ENCODE data around the gene CCNA1.

The CCNA1 gene

GRCh38 chr13:36421447-36421846 is 10.8 kb upstream of the CCNA1 start:
- Histone ChIP-seq H3K36me3 (no peaks in the 10 kb centered on the region), H3K4me1 (peaks cover 23% of the 10 kb centered on the region), H3K9me3 (peaks cover 14% of the 10 kb centered on the region), H4K20me1 (no peaks in the 10 kb centered on the region), H3K27ac (no peak overlapping the region), H3K9ac (no peak overlapping the region), H3K4me2 (no peak overlapping the region), H3K27me3 (no peaks in the 10 kb centered on the region), H3K4me3 (no peak overlapping the region)
- TF ChIP-seq Cebpa-rat (IDR thresholded peaks at IDR 0.05), result no peak

- H3K4me3 ChIP-seq, result no peak overlapping the region
- no peak overlapping the region for H3K4me2 ChIP-seq
- no peak for TF ChIP-seq Cebpa-rat (IDR thresholded peaks at IDR 0.05)
- no peak overlapping the region for H3K9ac ChIP-seq
- peaks cover 10% of the 10 kb centered on the region for H3K4me1 ChIP-seq
- H3K9me3 ChIP-seq, result peaks cover 20% of the 10 kb centered on the region
- no peaks in the 10 kb centered on the region for H3K36me3 ChIP-seq
- peaks cover 17% of the 10 kb centered on the region; the same call in 1 of the 2 replicates for H4K20me1 ChIP-seq
- no peak overlapping the region for H3K27ac ChIP-seq
- peaks cover 39% of the 10 kb centered on the region for H3K27me3 ChIP-seq
Observed at GRCh38 chr13:36428086-36428485, 4.2 kb upstream of the CCNA1 start.

- Histone ChIP-seq H3K4me2 (peak overlapping the region; percentile 100; the same call in 1 of the 2 replicates), H3K9me3 (peaks cover 15% of the 10 kb centered on the region), H4K20me1 (peaks cover 17% of the 10 kb centered on the region; the same call in 1 of the 2 replicates), H3K4me1 (peaks cover 10% of the 10 kb centered on the region), H3K27ac (no peak overlapping the region), H3K4me3 (no peak overlapping the region), H3K9ac (no peak overlapping the region), H3K36me3 (no peaks in the 10 kb centered on the region), H3K27me3 (peaks cover 48% of the 10 kb centered on the region)
- TF ChIP-seq Cebpa-rat (IDR thresholded peaks at IDR 0.05), result no peak
Observed at GRCh38 chr13:36430247-36431203, 1.8 kb upstream of the CCNA1 start.

DNA sequence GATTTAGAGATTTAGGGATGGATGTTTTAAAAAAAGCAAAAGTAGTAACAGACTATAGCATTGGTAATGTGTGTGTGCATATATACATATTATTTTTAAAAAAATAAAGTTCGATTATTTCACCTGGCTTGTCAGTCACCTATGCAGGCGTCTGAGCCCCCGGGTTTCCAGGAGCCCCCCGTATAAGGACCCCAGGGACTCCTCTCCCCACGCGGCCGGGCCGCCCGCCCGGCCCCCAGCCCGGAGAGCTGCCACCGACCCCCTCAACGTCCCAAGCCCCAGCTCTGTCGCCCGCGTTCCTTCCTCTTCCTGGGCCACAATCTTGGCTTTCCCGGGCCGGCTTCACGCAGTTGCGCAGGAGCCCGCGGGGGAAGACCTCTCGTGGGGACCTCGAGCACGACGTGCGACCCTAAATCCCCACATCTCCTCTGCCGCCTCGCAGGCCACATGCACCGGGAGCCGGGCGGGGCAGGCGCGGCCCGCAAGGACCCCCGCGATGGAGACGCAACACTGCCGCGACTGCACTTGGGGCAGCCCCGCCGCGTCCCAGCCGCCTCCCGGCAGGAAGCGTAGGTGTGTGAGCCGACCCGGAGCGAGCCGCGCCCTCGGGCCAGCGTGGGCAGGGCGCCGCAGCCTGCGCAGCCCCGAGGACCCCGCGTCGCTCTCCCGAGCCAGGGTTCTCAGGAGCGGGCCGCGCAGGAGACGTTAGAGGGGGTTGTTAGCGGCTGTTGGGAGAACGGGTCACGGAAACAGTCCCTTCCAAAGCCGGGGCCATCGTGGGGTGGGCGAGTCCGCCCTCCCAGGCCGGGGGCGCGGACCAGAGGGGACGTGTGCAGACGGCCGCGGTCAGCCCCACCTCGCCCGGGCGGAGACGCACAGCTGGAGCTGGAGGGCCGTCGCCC is 840 bp upstream of the CCNA1 start:
- peaks cover 17% of the 10 kb centered on the region; the same call in 1 of the 2 replicates for H4K20me1 ChIP-seq
- H3K9ac ChIP-seq, result peak overlapping the region; percentile 53; the same call in 1 of the 2 replicates
- H3K4me1 ChIP-seq, result peaks cover 10% of the 10 kb centered on the region
- H3K4me2 ChIP-seq, result peak overlapping the region; percentile 100
- H3K36me3 ChIP-seq, result no peaks in the 10 kb centered on the region
- no peak overlapping the region for H3K27ac ChIP-seq
- H3K4me3 ChIP-seq, result peak overlapping the region; percentile 75
- H3K9me3 ChIP-seq, result 0 out of 2 replicates have a peak, but pooled peaks cover 6% of the 10 kb centered on the region
- H3K27me3 ChIP-seq, result peaks cover 48% of the 10 kb centered on the region
- TF ChIP-seq Cebpa-rat (IDR thresholded peaks at IDR 0.05), result no peak

GRCh38 chr13:36436811-36437210 is 4.5 kb downstream of the CCNA1 start:
- Histone ChIP-seq H3K36me3 (no peaks in the 10 kb centered on the region), H3K4me3 (no peak overlapping the region), H3K4me2 (no peak overlapping the region), H3K27me3 (peaks cover 22% of the 10 kb centered on the region), H3K9ac (no peak overlapping the region), H3K9me3 (no peaks in the 10 kb centered on the region), H3K4me1 (peaks cover 1% of the 10 kb centered on the region), H3K27ac (no peak overlapping the region), H4K20me1 (peaks cover 2% of the 10 kb centered on the region; the same call in 1 of the 2 replicates)
- TF ChIP-seq Cebpa-rat (IDR thresholded peaks at IDR 0.05), result no peak

DNA sequence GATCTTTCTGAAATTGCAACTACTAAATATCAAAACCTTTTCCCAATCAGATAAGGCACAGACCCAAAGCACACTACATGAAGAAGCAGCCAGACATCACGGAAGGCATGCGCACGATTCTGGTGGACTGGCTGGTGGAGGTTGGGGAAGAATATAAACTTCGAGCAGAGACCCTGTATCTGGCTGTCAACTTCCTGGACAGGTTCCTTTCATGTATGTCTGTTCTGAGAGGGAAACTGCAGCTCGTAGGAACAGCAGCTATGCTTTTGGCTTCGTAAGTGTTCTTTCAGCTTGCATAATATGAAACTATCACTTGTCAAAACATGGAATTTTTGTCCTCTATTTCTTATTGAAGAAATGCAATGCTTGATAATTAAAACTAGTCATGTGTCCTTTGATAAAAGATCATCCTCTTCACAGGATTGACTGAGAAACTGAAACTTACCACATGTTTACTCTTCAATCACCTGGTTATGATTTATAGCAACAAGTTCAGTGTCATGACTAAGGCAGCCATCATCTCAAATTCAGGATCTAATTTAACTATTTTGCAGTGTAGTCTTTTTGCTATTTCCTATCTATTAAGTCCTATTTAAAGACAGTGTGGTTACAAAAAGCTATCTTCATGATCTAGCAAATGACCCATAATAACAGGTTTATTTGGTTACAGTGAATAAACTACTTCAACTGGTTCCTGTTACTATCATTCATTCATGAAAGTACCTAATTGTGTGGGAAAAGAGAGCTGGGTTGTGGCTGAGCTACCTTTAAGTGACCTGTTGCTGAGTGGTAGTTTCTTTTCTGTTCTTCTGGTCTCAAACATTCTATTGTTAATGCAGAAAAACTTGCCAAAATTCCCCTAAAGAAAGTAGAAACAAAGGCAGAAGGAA is 6.5 kb downstream of the CCNA1 start:
- no peaks in the 10 kb centered on the region for H3K4me1 ChIP-seq
- no peak overlapping the region for H3K4me3 ChIP-seq
- H3K4me2 ChIP-seq, result no peak overlapping the region
- TF ChIP-seq Cebpa-rat (IDR thresholded peaks at IDR 0.05), result no peak
- H3K9me3 ChIP-seq, result no peaks in the 10 kb centered on the region
- H3K36me3 ChIP-seq, result no peaks in the 10 kb centered on the region
- no peak overlapping the region for H3K9ac ChIP-seq
- H4K20me1 ChIP-seq, result no peaks in the 10 kb centered on the region
- H3K27ac ChIP-seq, result no peak overlapping the region
- H3K27me3 ChIP-seq, result peaks cover 2% of the 10 kb centered on the region; the same call in 1 of the 2 replicates

GRCh38 chr13:36445278-36445677 is 13.0 kb downstream of the CCNA1 start:
- no peak for TF ChIP-seq Cebpa-rat (IDR thresholded peaks at IDR 0.05)
- no peak overlapping the region for H3K4me3 ChIP-seq
- no peak overlapping the region for H3K4me2 ChIP-seq
- no peaks in the 10 kb centered on the region for H3K36me3 ChIP-seq
- H3K4me1 ChIP-seq, result peaks cover under 1% of the 10 kb centered on the region; the same call in 1 of the 2 replicates
- H3K9ac ChIP-seq, result no peak overlapping the region
- no peak overlapping the region for H3K27ac ChIP-seq
- no peaks in the 10 kb centered on the region for H4K20me1 ChIP-seq
- H3K9me3 ChIP-seq, result no peaks in the 10 kb centered on the region
- H3K27me3 ChIP-seq, result no peaks in the 10 kb centered on the region

DNA sequence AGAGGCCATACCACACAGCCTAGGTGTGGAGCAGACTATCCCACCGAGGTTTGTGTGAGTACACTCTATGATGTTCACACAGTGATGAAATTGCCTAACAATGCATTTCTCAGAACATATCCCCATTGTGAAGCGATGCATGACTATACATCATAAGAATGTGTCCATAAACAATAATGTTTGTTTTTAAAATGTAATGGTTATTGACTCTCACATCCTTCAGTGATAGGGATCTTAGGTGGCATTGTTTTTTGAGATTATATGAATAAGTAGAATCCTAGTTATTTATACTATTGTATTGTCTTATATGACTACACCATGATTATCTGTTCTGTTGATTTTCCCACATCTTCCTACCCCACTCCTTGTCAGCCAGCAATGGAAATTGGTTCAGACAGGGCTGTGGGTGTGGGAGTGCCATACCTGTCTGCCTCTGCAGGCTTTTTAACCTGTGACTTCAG is 13.6 kb downstream of the CCNA1 start:
- Histone ChIP-seq H3K9me3 (no peaks in the 10 kb centered on the region), H3K27me3 (no peaks in the 10 kb centered on the region), H3K27ac (no peak overlapping the region), H3K9ac (no peak overlapping the region), H3K36me3 (no peaks in the 10 kb centered on the region), H3K4me2 (no peak overlapping the region), H4K20me1 (no peaks in the 10 kb centered on the region), H3K4me3 (no peak overlapping the region), H3K4me1 (peaks cover 7% of the 10 kb centered on the region)
- TF ChIP-seq Cebpa-rat (IDR thresholded peaks at IDR 0.05), result no peak

GRCh38 chr13:36447501-36447900 is 15.2 kb downstream of the CCNA1 start:
- Histone ChIP-seq H3K27me3 (no peaks in the 10 kb centered on the region), H4K20me1 (no peaks in the 10 kb centered on the region), H3K27ac (no peak overlapping the region), H3K9me3 (no peaks in the 10 kb centered on the region), H3K4me2 (no peak overlapping the region), H3K9ac (no peak overlapping the region), H3K4me1 (peaks cover 23% of the 10 kb centered on the region), H3K36me3 (no peaks in the 10 kb centered on the region), H3K4me3 (no peak overlapping the region)
- no peak for TF ChIP-seq Cebpa-rat (IDR thresholded peaks at IDR 0.05)

All from BLaER1 (cell line).